ENCODE results near the gene SERTAD2. TPM values are rescaled to one million over a fixed set of nuclear protein-coding genes. Genes with fewer than 3 reads are reported as not detected.

SERTAD2 gene
- total RNA-seq, 1 experiment from 2014 or later = 6.6 TPM

DNA sequence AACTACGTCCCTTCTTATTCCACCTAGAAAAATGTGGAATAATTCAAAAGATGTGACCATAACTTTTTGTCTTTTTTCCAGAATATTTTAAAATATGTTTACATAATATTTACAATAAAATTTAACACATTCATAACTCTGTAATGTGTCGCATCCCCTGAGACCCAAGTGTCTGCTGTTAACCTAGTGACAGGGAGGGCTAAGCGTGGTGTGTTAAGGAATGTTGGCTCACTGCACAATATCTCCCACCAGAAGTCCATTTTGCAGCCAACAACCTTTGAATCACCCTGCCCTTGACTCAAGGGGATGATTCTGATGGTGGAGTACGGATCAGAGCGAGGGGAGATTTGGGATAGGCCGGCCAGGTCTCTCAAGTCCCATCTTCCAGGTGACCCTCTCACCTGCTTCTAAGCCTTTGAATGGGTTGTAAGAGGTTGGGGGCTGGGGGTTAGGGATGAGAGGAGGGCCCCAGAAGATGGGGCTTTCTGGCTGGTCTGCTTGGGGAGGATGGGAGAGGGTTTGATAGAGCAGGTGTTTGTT lies 43.3 kb downstream of the SERTAD2 start:
- DNase-seq (ENCODE audit: low read depth) = no peak

DNA sequence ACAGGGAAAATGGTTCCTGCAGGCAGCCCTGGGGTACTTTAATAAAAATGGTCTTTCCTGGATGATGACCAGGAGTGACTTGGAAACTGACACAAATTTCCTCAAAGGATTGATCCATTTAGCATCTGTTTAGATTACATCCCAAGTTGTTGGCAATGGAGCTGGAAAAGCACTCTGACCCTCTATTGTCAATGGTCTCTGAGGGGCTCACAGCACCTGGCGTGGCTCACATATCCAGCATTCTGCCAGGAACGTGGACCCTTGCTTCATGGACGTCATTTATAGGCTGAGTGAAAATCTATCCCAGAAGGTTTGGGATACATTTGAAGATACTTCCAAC lies 43.8 kb downstream of the SERTAD2 start:
- DNase-seq (ENCODE audit: low read depth) = no peak

DNA sequence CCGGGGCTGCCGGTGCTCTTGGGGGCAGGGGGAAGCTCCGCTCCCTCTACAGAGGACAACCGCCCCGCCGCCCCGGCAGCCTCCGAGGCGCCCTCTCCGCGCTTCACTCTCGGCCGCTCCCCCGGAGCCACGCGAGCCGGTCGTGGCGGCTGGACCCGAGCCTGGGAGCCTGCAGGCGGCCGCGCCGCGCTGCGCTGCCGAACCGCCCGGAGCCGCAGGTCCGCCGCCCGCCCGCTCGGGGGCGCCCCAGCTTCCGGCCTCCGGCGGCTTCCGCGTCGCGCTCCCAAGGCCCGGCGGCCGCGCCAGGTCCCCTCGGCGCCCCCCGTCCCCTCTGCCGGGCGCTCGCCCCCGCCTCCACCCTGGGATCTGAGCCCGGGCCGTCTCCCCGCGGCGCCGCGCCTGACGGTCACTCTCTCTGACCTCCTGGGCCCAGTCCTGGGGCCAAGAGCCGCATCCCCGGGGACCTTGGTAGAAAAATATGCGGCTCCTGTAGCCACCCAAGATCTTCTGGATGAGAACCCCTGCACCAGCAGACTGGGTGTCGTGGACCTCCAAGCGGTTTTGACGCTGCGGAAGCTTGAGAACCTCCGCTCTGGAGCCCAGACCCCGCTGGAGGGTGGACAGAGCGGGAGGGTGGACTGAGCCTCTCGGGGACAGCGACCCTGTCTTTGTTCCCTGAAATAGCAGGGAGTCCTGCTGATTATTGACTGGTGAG lies 44.3 kb downstream of the SERTAD2 start:
- no peak for DNase-seq (ENCODE audit: low read depth)

DNA sequence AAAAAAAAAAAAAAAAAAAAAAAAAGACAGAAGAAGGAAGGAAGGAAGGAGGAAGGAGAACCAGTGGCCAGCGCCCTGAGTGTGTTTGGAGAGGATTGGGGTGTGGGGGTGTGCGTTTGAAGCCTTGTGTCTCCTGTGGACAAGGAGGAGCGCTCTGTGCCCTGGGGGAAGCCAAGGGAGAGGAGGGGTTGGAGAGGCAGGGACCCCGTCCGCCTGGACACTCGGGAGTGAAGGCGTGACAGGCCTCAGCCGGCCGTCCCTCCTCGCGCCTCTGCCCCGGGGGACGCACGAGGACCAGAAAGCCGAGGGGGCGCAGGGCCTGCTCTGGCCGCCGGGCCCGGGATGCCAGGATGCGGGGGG lies 44.9 kb downstream of the SERTAD2 start:
- DNase-seq (ENCODE audit: low read depth) = no peak

DNA sequence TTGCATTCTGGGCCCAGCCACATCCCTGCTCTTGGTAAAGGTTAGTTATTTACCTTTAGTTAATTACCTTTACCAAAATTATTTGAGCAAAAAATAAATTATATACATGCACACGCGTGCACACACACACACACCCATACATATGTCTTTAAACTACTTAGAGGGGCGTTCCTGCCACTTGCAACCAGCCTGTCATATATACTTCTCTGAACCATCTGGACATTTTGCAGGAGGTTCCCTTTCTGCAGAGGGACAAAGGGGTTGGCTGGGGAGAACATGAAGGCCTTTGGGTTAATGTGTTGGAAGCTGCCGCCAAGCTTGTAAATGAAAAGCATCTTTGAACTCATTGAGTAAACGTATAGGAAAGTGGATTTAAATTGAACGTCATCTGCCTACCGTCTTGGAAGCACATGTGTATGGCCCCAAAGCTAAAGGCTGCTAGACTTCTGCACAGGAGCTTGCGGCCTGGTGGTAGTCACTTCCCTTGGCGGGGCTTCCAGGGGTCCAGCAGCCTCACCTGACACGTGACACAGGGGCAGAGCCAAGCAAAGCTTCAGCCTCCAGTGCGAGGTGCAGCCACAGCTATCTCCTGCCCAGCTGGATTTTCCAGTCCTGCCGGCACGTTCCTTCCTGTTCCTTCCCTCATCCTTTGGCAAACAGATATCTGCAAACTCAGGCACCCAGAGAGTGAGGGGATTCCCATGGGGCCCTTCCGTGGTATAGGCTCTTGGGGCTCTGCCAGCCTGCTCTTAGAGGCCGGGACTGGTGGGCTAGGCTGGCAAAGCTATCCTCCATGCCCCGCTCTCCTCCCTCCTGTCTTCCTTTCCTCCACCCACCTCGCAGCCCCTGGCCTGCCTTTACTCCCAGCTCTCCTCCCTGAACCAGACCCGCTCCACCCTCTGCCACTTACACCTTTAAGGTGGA lies 46.1 kb downstream of the SERTAD2 start:
- no peak for DNase-seq (ENCODE audit: low read depth)

GRCh38 chr2:64606479-64607363 lies 47.0 kb downstream of the SERTAD2 start:
- DNase-seq (ENCODE audit: low read depth) = peak; percentile 21

- DNase-seq (ENCODE audit: low read depth) = no peak
Observed at GRCh38 chr2:64605991-64606478, 47.7 kb downstream of the SERTAD2 start.

DNA sequence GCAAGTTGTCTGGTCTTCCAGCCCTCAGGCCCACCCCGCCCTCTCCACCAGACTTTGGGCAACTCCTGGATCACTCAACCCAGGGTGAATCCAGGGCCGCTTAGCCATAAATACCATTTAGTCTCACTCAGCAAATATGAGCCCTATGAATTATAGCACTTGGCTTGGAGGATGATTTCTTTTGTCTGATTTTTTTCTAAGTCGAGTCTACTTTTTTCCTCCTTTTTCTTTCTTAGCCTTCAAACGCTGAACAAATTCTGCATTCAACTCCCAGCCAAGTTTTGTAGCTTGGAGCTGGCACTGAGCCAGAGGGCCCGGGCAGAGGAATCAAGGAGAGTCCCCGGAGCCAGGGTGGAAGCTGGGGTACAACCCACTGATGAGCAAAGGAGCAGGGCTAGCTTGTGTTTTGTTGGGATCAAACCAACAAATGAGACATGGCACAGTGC lies 48.7 kb downstream of the SERTAD2 start:
- no peak for DNase-seq (ENCODE audit: low read depth)

DNA sequence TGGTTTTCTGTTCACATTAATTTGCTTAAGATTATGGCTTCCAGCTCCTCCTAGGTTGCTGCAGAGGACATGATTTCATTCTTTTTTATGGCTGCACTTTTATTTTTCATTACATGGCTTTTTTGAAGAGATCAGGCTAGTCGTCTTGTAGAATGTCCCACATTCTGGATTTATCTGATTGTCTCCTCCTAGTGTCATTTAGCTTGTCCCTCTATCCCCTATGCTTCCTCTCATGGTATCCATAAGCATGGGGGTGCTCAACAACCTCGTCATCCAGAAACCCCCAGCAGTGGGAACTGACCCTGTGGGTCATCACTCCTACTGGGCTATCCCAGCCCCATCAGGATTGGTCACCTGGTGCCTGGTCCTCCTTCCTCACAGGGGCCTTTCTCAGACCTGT lies 49.6 kb downstream of the SERTAD2 start:
- DNase-seq (ENCODE audit: low read depth) = no peak

DNA sequence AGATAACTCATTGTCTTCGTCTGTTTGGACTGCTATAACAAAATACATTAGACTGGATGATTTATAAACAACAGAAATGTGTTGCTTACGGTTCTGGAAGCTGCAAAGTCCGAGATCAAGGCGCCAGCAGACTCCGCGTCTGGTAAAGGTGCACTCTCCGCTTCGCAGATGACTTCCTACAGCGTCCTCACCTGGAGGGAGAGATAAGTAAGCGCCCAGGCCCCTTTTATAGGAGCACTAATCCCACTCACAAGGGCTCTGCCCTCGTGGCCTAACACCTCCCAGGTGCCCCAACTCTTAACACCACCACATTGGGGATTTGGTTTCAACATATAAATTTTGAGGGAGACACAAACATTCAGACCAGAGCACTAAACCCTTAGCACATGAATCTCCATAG lies 51.3 kb downstream of the SERTAD2 start:
- DNase-seq (ENCODE audit: low read depth) = no peak

- no peak for DNase-seq (ENCODE audit: low read depth)
Observed at GRCh38 chr2:64601785-64602391, 51.8 kb downstream of the SERTAD2 start.

- no peak for DNase-seq (ENCODE audit: low read depth)
Observed at GRCh38 chr2:64601034-64601754, 52.5 kb downstream of the SERTAD2 start.

DNA sequence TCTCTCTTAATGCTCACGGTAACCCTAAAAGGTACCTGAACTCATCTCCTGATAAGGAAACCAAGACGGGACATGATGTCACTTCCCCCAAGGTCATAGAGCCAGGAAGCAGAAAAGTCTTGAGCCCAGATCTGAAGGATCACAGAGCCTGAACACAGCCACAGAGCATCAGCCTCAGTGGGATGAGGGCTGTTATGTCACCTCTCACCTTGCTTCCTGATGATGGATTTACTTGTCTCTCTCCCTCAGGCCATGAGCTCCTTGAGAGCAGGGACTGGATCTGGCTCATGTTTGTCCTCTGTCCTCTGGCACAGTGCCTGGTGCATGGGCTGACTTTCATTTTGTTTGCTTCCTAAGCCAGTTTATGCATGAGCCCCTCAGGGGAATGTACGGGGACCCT lies 54.2 kb downstream of the SERTAD2 start:
- DNase-seq (ENCODE audit: low read depth) = peak; percentile 3

DNA sequence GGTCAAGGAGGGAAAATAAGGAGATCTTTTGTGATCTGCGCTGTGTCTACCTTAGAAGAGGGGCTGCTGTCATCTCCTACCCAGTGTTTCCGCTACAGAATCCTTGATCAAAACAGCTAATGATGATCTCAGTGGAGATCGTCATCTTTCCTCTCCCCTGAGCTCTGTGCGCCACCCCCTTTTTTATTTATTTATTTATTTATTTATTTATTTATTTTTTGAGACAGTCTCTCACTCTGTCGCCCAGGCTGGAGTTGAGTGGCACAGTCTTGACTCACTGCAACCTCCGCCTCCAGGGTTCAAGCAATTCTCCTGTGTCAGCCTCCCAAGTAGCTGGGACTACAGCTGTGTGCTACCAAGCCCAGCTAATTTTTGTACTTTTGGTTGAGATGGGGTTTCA lies 55.5 kb downstream of the SERTAD2 start:
- no peak for DNase-seq (ENCODE audit: low read depth)

DNA sequence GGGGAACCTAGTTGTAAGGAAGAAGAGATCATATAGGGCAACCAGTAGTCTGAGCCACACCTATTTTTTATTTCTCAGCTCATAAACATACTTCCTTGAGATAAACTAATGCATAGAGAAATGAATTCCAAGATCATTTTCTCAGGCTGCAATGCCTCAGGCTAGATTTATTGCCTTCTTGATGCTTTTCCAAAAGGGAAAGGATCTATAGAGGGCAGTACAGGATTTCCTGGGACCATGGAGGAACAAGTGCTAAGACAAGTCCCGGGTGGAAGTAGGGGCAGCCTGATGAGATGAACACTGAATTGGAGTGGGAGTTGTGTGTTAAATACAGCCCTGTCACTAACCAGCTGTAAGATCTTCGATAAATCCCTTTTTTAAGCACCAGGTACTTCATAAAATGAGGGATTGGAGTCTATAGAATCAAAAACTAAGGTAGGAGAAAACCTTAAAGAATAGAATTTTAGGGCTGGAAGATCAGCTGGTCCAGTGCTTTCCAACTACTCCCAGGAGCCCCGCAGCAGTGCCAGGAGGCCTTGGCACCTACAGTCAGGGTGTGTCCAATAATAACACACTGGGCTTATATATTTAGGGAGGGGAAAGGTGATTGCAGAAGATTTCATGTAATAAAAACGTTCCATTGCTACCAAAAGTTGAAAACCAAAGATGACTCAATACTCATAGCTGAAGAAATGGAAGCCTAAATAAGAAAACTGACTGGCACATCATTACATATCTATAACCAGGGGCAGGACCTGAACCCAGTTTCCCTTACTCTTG lies 58.1 kb downstream of the SERTAD2 start:
- DNase-seq (ENCODE audit: low read depth) = peak; percentile 25

GRCh38 chr2:64594226-64594989 lies 59.3 kb downstream of the SERTAD2 start:
- peak; percentile 60 for DNase-seq (ENCODE audit: low read depth)

- DNase-seq (ENCODE audit: low read depth) = no peak
Observed at GRCh38 chr2:64593035-64593655, 60.6 kb downstream of the SERTAD2 start.

- no peak for DNase-seq (ENCODE audit: low read depth)
Observed at GRCh38 chr2:64591188-64591587, 62.5 kb downstream of the SERTAD2 start.
